GM18861 (cell line): ENCODE data around the gene SPACDR.

Experiments used
- ATAC-seq: cut with Tn5 transposase; IDR thresholded peaks from one replicate; pipeline ENCODE4 v1.9.1; 2021; ENCODE audit not compliant: unreplicated experiment

The SPACDR gene

GRCh38 chr7:100437150-100438100 is 26.6 kb downstream of the SPACDR start:
- ATAC-seq, result no peak

GRCh38 chr7:100435401-100436304 is 28.4 kb downstream of the SPACDR start:
- ATAC-seq, result peak; percentile 15

GRCh38 chr7:100434297-100435144 is 29.5 kb downstream of the SPACDR start:
- ATAC-seq, result no peak

GRCh38 chr7:100433592-100434296 is 30.3 kb downstream of the SPACDR start:
- no peak for ATAC-seq

GRCh38 chr7:100433276-100433591 is 30.8 kb downstream of the SPACDR start:
- ATAC-seq, result no peak

- ATAC-seq, result no peak
Measured at GRCh38 chr7:100432621-100433275, 31.3 kb downstream of the SPACDR start.

- ATAC-seq, result no peak
Measured at GRCh38 chr7:100432053-100432452, 32.0 kb downstream of the SPACDR start.

GRCh38 chr7:100431286-100431735 is 32.7 kb downstream of the SPACDR start:
- no peak for ATAC-seq

GRCh38 chr7:100430493-100431285 is 33.4 kb downstream of the SPACDR start:
- no peak for ATAC-seq

- ATAC-seq, result peak; percentile 26
Measured at GRCh38 chr7:100429637-100430492, 34.2 kb downstream of the SPACDR start, which contains the start of gene MEPCE. Gene MEPCE, plus strand, starts transcription at chr7:100429831. Its CDS starts 188 bp downstream, at chr7:100430019.

- peak; percentile 35 for ATAC-seq
Measured at GRCh38 chr7:100428967-100429636, 35.0 kb downstream of the SPACDR start.

- ATAC-seq, result peak; percentile 28
Measured at GRCh38 chr7:100428199-100428966, 35.7 kb downstream of the SPACDR start, which contains the start of gene ZCWPW1. Gene ZCWPW1, minus strand, starts transcription at chr7:100428703. Its CDS starts 8,054 bp downstream, at chr7:100420649.

GRCh38 chr7:100427762-100428198 is 36.3 kb downstream of the SPACDR start:
- no peak for ATAC-seq

- ATAC-seq, result no peak
Measured at GRCh38 chr7:100426516-100426915, 37.5 kb downstream of the SPACDR start.

- ATAC-seq, result no peak
Measured at GRCh38 chr7:100425347-100425746, 38.7 kb downstream of the SPACDR start.

- no peak for ATAC-seq
Measured at GRCh38 chr7:100423315-100423714, 40.7 kb downstream of the SPACDR start.
